Regular cardiac myocyte (primary cell): ENCODE data around the gene SLC15A5. TPM values are rescaled to one million over a fixed set of nuclear protein-coding genes. Genes with fewer than 3 reads are reported as not detected.

Source experiments
- total RNA-seq: library from RNA; depleted of rRNA; stranded (reverse); fragments of >200 nt; gene quantifications from 2 replicates; pipeline ENCODE4 v1.2.3, GENCODE V29; 2014

Gene SLC15A5, protein sequence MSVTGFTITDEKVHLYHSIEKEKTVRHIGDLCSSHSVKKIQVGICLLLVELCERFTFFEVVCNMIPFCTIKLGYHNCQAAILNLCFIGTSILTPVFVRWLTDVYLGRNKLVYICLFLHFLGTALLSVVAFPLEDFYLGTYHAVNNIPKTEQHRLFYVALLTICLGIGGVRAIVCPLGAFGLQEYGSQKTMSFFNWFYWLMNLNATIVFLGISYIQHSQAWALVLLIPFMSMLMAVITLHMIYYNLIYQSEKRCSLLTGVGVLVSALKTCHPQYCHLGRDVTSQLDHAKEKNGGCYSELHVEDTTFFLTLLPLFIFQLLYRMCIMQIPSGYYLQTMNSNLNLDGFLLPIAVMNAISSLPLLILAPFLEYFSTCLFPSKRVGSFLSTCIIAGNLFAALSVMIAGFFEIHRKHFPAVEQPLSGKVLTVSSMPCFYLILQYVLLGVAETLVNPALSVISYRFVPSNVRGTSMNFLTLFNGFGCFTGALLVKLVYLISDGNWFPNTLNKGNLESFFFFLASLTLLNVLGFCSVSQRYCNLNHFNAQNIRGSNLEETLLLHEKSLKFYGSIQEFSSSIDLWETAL
- not detected in 2 replicates for total RNA-seq

DNA sequence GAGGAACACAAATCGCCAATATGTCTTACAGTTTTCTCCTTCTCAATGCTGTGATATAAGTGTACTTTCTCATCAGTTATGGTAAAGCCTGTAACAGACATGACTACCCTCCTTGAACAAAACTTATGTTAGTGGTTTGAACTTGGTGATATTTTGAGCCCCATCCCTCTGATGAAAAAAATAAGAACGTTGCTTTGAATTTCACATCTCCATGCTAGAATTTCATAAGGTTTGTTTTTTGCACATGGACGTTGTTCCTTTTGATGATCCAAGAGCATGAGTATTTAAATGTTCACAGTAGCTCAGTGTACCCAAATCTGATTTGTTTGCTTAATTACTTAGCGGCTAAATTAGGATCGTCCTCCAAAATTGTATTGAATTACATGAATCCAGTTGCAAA lies at the start of gene SLC15A5:
Gene SLC15A5 (minus strand): TSS at position 101 of the 400 bp plus-strand sequence. CDS start 0 bp downstream, at position 101.

Other genes starting within 250 kb of the SLC15A5 start
- 54.4 and 104 TPM in 2 replicates for gene MGST1, start 70.0 kb upstream of the SLC15A5 start, total RNA-seq